Measurements from ENCODE around the gene SGCA. TPM values are rescaled to one million over a fixed set of nuclear protein-coding genes. Genes with fewer than 3 reads are reported as not detected.

Gene SGCA
- total and polyA plus RNA-seq, 9 of the 15 experiments (the other 6 are each of a cell fraction or from before 2014, with no cell fraction given) = not detected

DNA sequence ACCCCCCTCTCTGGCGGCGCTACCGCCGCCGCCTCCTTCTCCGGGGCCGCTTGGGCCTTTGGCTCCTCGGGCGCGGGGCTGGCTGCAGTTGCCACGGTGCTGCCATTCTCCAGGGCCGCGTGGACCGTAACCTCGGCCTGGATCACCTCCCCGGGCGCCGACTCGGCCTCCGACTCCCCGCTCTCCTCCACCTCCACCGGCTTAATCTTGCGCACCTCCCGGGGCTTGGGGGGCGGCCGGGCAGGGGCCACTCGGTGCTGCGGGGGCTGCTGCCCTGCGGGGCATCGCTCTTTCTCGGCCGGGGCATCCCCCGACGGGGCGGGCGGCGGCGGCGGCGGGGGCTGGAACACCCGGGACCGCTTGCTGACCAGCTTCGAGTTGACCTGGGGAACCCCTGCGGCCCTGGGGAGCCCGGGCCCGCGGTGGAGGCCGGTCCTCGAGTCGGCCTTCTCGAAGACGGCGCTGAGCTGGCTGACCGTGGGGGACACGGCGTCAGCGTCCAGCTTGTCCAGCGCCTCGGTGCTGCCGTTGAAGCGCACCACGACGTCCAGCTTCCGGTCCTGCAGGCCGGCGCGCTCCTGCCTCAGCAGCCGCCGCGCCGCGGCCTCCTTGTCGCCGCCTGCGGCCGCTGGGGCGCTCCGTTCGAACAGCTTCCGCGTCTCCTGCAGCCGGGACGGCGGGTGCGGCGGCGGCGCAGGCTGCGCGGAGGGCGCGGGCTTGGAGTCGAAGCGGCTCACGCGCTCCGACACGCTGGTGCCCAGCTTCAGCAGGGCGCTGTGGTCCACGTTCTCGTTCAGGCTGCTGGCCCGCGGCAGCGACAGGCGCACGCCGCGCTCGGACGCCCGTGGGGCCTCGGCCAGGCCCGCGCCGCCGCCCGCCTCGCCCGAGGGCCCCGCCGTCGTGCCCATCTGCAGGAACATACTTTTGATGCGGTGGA lies 16.1 kb upstream of the SGCA start (continued):
- TF ChIP-seq SMARCA5 (IDR thresholded peaks at IDR 0.05) = no peak
- TF ChIP-seq, protein P1, sequence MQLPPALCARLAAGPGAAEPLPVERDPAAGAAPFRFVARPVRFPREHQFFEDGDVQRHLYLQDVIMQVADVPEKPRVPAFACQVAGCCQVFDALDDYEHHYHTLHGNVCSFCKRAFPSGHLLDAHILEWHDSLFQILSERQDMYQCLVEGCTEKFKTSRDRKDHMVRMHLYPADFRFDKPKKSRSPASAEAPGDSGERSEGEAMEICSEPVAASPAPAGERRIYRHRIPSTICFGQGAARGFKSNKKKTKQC (CRISPR knock-in tag; IDR thresholded peaks at IDR 0.05) = peak; percentile 14; the same call in 1 of the 2 replicates
- TF ChIP-seq ASH1L (IDR thresholded peaks at IDR 0.05; ENCODE audit: borderline replicate concordance, low read depth, partially characterized antibody) = no peak
- TF ChIP-seq, protein P2, sequence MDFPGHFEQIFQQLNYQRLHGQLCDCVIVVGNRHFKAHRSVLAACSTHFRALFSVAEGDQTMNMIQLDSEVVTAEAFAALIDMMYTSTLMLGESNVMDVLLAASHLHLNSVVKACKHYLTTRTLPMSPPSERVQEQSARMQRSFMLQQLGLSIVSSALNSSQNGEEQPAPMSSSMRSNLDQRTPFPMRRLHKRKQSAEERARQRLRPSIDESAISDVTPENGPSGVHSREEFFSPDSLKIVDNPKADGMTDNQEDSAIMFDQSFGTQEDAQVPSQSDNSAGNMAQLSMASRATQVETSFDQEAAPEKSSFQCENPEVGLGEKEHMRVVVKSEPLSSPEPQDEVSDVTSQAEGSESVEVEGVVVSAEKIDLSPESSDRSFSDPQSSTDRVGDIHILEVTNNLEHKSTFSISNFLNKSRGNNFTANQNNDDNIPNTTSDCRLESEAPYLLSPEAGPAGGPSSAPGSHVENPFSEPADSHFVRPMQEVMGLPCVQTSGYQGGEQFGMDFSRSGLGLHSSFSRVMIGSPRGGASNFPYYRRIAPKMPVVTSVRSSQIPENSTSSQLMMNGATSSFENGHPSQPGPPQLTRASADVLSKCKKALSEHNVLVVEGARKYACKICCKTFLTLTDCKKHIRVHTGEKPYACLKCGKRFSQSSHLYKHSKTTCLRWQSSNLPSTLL (IDR thresholded peaks at IDR 0.05) = no peak
- no peak for TF ChIP-seq KAT2B (IDR thresholded peaks at IDR 0.05; ENCODE audit: low read depth, low read length)
- TF ChIP-seq NCOA6 (IDR thresholded peaks at IDR 0.05) = peak; percentile 94
- TF ChIP-seq, protein P3, sequence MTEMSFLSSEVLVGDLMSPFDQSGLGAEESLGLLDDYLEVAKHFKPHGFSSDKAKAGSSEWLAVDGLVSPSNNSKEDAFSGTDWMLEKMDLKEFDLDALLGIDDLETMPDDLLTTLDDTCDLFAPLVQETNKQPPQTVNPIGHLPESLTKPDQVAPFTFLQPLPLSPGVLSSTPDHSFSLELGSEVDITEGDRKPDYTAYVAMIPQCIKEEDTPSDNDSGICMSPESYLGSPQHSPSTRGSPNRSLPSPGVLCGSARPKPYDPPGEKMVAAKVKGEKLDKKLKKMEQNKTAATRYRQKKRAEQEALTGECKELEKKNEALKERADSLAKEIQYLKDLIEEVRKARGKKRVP (CRISPR knock-in tag; IDR thresholded peaks at IDR 0.05) = no peak
- TF ChIP-seq, protein P4, sequence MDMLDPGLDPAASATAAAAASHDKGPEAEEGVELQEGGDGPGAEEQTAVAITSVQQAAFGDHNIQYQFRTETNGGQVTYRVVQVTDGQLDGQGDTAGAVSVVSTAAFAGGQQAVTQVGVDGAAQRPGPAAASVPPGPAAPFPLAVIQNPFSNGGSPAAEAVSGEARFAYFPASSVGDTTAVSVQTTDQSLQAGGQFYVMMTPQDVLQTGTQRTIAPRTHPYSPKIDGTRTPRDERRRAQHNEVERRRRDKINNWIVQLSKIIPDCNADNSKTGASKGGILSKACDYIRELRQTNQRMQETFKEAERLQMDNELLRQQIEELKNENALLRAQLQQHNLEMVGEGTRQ (CRISPR knock-in tag; IDR thresholded peaks at IDR 0.05) = no peak
- TF ChIP-seq, protein P5, sequence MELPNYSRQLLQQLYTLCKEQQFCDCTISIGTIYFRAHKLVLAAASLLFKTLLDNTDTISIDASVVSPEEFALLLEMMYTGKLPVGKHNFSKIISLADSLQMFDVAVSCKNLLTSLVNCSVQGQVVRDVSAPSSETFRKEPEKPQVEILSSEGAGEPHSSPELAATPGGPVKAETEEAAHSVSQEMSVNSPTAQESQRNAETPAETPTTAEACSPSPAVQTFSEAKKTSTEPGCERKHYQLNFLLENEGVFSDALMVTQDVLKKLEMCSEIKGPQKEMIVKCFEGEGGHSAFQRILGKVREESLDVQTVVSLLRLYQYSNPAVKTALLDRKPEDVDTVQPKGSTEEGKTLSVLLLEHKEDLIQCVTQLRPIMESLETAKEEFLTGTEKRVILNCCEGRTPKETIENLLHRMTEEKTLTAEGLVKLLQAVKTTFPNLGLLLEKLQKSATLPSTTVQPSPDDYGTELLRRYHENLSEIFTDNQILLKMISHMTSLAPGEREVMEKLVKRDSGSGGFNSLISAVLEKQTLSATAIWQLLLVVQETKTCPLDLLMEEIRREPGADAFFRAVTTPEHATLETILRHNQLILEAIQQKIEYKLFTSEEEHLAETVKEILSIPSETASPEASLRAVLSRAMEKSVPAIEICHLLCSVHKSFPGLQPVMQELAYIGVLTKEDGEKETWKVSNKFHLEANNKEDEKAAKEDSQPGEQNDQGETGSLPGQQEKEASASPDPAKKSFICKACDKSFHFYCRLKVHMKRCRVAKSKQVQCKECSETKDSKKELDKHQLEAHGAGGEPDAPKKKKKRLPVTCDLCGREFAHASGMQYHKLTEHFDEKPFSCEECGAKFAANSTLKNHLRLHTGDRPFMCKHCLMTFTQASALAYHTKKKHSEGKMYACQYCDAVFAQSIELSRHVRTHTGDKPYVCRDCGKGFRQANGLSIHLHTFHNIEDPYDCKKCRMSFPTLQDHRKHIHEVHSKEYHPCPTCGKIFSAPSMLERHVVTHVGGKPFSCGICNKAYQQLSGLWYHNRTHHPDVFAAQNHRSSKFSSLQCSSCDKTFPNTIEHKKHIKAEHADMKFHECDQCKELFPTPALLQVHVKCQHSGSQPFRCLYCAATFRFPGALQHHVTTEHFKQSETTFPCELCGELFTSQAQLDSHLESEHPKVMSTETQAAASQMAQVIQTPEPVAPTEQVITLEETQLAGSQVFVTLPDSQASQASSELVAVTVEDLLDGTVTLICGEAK (IDR thresholded peaks at IDR 0.05) = peak; percentile 54
- TF ChIP-seq, protein P5 (CRISPR knock-in tag; IDR thresholded peaks at IDR 0.05) = no peak
- no peak for TF ChIP-seq TCF3 (CRISPR knock-in tag; IDR thresholded peaks at IDR 0.05)
- TF ChIP-seq SETDB1 (IDR thresholded peaks at IDR 0.05; ENCODE audit: low read length) = no peak
- no peak for TF ChIP-seq ZNF282 (CRISPR knock-in tag; IDR thresholded peaks at IDR 0.05)
